ENCODE measurements around the gene ATP5PO. TPM values are rescaled to one million over a fixed set of nuclear protein-coding genes. Genes with fewer than 3 reads are reported as not detected.

Gene ATP5PO
- polyA plus RNA-seq, 1 donor (not counting 4 experiments of a cell fraction or from before 2014, with no cell fraction given) = 359 TPM

GRCh38 chr21:33948096-33948950, 32.7 kb upstream of the ATP5PO start:
- Histone ChIP-seq H3K36me3 (ENCODE audit: control insufficient read depth in 2 of 2, extremely low read depth in 1 of 2, insufficient read depth in 2 of 2, low read length in 2 of 2) (no peaks in the 10 kb centered on the region), H3K4me3 (ENCODE audit: control insufficient read depth in 2 of 3, extremely low read depth in 1 of 3, insufficient read depth in 2 of 3, low read depth in 1 of 3, low read length in 3 of 3) (peak overlapping the region in 2 of 3 experiments; percentile 35), H3K4me1 (ENCODE audit: control insufficient read depth, extremely low read depth, insufficient read depth, low read length) (peaks cover 27% of the 10 kb centered on the region), H3K79me2 (ENCODE audit: control insufficient read depth, insufficient read depth, low read length) (no peaks in the 10 kb centered on the region), H3K9ac (ENCODE audit: control insufficient read depth, extremely low read depth, insufficient read depth, low read length) (peak overlapping the region; percentile 69), H3K27ac (ENCODE audit: control insufficient read depth, insufficient read depth, low read length) (peak overlapping the region; percentile 88), H4K20me1 (ENCODE audit: control insufficient read depth, extremely low read depth, insufficient read depth, low read length) (no peaks in the 10 kb centered on the region), H3K9me3 (ENCODE audit: control insufficient read depth, low read depth, low read length) (no peaks in the 10 kb centered on the region), H2AFZ (ENCODE audit: control insufficient read depth, low read length) (peak overlapping the region; percentile 69), H3K27me3 (ENCODE audit: control insufficient read depth, extremely low read depth, insufficient read depth, low read length) (no peaks in the 10 kb centered on the region), H3K4me2 (ENCODE audit: control insufficient read depth, extremely low read depth, insufficient read depth, low read depth, low read length) (peak overlapping the region; percentile 79), H3K9me1 (ENCODE audit: control insufficient read depth, extremely low read depth, insufficient read depth, low read length) (no peaks in the 10 kb centered on the region)
- dilution Hi-C loops (cut with MboI; ENCODE audit: extremely low pct_ligation_motif_present, low sequenced_read_pairs) = no loop called here
- TF ChIP-seq EZH2 (IDR thresholded peaks at IDR 0.05; ENCODE audit: low read length) = no peak
- TF ChIP-seq, protein P1, sequence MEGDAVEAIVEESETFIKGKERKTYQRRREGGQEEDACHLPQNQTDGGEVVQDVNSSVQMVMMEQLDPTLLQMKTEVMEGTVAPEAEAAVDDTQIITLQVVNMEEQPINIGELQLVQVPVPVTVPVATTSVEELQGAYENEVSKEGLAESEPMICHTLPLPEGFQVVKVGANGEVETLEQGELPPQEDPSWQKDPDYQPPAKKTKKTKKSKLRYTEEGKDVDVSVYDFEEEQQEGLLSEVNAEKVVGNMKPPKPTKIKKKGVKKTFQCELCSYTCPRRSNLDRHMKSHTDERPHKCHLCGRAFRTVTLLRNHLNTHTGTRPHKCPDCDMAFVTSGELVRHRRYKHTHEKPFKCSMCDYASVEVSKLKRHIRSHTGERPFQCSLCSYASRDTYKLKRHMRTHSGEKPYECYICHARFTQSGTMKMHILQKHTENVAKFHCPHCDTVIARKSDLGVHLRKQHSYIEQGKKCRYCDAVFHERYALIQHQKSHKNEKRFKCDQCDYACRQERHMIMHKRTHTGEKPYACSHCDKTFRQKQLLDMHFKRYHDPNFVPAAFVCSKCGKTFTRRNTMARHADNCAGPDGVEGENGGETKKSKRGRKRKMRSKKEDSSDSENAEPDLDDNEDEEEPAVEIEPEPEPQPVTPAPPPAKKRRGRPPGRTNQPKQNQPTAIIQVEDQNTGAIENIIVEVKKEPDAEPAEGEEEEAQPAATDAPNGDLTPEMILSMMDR (optimal IDR thresholded peaks at IDR 0.05 in 1 of 3, IDR thresholded peaks at IDR 0.05 in 1 of 3, conservative IDR thresholded peaks at IDR 0.05 in 1 of 3; ENCODE audit: extremely low read depth in 1 of 3, insufficient read depth in 2 of 3, low read length in 3 of 3) = no peak
- peak; percentile 26 for FAIRE-seq
- peak; percentile 30 for DNase-seq (ENCODE audit: low read depth, low spot score)

GRCh38 chr21:33947451-33948095, 32.0 kb upstream of the ATP5PO start:
- DNase-seq (ENCODE audit: low read depth, low spot score) (peak; percentile 94), FAIRE-seq (peak; percentile 91)
- Histone ChIP-seq H3K9ac (ENCODE audit: control insufficient read depth, extremely low read depth, insufficient read depth, low read length) (peak overlapping the region; percentile 69), H3K27ac (ENCODE audit: control insufficient read depth, insufficient read depth, low read length) (peak overlapping the region; percentile 88), H4K20me1 (ENCODE audit: control insufficient read depth, extremely low read depth, insufficient read depth, low read length) (no peaks in the 10 kb centered on the region), H3K79me2 (ENCODE audit: control insufficient read depth, insufficient read depth, low read length) (no peaks in the 10 kb centered on the region), H3K9me3 (ENCODE audit: control insufficient read depth, low read depth, low read length) (no peaks in the 10 kb centered on the region), H3K9me1 (ENCODE audit: control insufficient read depth, extremely low read depth, insufficient read depth, low read length) (no peaks in the 10 kb centered on the region), H3K4me1 (ENCODE audit: control insufficient read depth, extremely low read depth, insufficient read depth, low read length) (peaks cover 30% of the 10 kb centered on the region), H3K36me3 (ENCODE audit: control insufficient read depth in 2 of 2, extremely low read depth in 1 of 2, insufficient read depth in 2 of 2, low read length in 2 of 2) (no peaks in the 10 kb centered on the region), H2AFZ (ENCODE audit: control insufficient read depth, low read length) (peak overlapping the region; percentile 38), H3K4me2 (ENCODE audit: control insufficient read depth, extremely low read depth, insufficient read depth, low read depth, low read length) (peak overlapping the region; percentile 79), H3K4me3 (ENCODE audit: control insufficient read depth in 2 of 3, extremely low read depth in 1 of 3, insufficient read depth in 2 of 3, low read depth in 1 of 3, low read length in 3 of 3) (peak overlapping the region in 2 of 3 experiments; percentile 35 to 44), H3K27me3 (ENCODE audit: control insufficient read depth, extremely low read depth, insufficient read depth, low read length) (no peaks in the 10 kb centered on the region)
- dilution Hi-C loops (cut with MboI; ENCODE audit: extremely low pct_ligation_motif_present, low sequenced_read_pairs) = no loop called here
- no peak for TF ChIP-seq EZH2 (IDR thresholded peaks at IDR 0.05; ENCODE audit: low read length)
- TF ChIP-seq, protein P1 (optimal IDR thresholded peaks at IDR 0.05 in 1 of 3, IDR thresholded peaks at IDR 0.05 in 1 of 3, conservative IDR thresholded peaks at IDR 0.05 in 1 of 3; ENCODE audit: extremely low read depth in 1 of 3, insufficient read depth in 2 of 3, low read length in 3 of 3) = no peak
